ENCODE results near the gene SLC12A3.

SLC12A3 gene

DNA sequence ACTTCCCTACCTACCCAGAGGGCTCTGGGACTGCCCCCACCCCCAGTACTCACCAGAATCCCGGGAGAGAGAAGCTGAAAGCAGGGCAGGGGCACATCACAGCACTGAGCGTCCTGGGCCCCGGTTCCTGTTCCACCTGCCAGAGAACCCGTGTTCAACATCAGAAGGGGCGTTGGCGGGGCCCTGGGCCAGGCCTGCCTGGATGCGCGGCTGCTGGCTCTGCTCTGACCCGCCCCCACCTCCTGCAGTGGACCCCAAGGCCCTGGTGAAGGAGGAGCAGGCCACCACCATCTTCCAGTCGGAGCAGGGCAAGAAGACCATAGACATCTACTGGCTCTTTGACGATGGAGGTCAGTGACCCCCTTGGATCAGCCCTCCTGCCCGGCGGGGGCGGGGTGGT, 27.7 kb downstream of the SLC12A3 start:
- DNase-seq (ENCODE audit: low read depth), result no peak

DNA sequence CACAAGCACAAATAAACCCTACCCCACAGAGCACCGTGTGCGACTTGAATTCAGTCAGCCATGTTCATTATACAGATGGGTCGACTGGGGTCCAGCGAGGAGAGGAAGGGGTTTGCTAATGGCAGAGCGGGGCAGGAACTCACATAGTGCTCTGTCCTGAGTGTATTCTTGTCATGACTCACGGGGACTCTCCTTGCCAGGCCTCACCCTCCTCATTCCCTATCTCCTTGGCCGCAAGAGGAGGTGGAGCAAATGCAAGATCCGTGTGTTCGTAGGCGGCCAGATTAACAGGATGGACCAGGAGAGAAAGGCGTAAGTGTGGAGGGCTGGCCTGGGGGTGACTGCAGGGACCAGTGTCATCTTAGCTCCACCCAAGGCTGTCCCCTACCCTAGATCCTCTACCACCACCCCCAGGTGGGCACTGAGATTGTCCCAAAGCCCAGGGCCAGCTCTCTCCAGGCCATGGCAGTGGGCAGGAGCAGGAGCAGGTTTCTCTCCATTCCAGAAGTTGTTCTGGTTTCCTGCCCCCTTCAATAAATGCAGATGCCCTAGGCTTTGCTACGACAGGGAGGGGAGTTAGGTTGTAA, 29.4 kb downstream of the SLC12A3 start:
- DNase-seq (ENCODE audit: low read depth), result no peak

DNA sequence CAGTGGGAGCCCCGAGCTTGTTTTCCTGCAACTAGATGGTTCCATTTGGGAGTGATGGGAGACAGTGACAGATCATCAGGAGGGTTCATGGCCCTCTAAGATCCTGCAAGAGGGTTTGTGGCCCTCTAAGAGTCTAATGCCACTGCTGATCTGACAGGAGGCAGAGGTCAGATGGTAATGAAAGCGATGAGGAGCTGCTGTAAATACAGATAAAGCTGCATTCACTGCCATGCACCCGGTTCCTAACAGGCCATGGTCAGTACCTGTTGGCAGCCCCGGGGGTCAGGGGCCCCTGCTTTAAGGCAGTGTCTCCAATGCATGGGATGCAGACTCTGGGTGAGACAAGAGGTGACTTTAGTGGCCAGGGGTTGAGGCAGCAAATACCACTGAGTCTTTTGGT, 30.8 kb downstream of the SLC12A3 start:
- no peak for DNase-seq (ENCODE audit: low read depth)

DNA sequence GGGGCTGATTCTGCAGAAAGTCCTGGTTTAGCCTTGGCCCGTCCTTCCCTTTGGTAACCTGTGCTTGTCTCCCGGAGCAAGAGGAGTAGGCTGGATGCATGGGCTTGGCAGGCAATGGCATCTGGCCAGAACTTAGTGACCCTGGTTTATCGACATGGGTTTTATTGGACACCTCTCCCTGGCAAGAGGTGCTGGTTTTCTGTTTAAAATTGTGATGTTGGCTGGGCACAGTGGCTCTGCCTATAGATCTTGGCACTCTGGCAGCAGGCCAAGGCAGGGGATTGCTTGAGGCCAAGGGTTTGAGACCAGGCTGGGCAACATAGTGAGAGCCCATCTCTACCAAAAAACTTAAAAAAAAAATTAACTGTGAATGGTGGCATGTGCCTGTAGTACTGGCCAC, 31.2 kb downstream of the SLC12A3 start:
- no peak for DNase-seq (ENCODE audit: low read depth)

DNA sequence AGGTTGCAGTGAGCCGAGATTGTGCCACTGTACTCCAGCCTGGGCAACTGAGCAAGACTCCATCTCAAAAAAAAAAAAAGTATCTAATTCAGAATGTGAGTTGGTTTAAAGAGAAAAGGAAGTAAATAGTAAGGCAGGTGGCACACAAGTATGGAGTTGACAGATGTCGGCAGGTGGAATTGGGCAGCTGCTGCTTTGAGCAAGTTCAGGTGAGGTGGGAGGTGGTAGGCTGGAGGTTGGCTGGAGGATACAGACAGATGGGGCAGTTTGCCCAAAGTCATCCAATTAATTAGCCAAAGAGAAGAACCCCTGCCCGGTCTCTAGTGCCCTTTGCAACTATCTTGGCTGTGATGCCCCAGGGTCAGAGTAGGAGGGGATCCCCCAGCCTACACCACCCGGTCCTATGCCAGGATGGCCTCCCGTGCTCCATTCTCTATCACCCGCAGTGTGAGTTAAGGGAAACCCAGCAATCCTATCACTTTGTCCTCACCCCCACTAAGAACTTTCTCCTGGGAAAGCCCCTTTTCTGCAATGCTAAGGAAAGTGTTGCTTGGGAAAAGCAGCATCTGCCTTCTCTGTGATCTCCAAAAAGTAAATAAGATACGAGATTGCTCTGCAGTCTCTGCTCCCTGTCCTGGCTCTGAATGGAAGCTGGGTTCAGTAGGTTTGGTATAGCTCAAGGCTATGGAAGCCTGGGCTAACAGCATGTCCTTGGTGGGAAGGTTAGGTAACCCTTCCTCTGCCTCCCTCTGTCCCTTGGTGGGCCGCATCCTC, 32.2 kb downstream of the SLC12A3 start:
- DNase-seq (ENCODE audit: low read depth), result no peak

DNA sequence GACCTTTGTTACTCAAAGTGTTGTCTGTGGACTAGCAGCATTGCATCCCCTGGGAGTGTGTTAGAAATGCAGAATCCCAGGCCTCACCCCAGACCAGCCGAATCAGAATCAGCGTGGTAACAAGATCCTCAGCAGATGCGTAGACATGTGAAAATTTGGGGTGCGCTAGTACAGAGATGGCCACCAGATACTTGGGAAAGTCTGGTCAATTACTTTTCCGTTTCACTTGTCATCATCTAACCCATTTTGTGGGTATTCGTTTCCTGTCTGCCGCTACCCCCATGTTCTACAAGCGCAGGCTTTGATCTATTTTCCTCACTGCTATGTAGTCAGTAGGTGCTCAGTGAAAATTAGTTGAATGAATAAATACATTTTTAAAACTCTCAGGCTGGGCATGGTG, 33.8 kb downstream of the SLC12A3 start:
- DNase-seq (ENCODE audit: low read depth), result no peak

DNA sequence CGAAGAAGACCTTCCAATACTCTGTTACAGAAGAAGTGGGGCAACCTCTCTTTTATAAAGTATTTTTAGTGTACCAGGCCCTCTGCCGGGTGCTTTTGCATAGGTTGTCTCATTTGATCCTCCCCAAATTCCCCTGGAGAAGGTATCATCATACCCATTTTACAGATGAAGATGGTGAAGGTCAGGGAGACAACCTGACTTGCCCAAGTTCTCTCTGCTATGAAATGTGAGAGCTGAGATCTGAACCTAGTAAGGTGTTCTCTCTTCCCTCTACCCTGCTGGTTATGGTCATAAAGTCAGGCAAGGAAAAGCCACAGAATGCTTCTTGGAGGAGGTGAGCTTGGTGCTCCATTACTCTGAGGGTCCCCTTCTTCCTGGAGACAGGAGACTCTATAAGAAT, 38.9 kb downstream of the SLC12A3 start:
- no peak for DNase-seq (ENCODE audit: low read depth)

DNA sequence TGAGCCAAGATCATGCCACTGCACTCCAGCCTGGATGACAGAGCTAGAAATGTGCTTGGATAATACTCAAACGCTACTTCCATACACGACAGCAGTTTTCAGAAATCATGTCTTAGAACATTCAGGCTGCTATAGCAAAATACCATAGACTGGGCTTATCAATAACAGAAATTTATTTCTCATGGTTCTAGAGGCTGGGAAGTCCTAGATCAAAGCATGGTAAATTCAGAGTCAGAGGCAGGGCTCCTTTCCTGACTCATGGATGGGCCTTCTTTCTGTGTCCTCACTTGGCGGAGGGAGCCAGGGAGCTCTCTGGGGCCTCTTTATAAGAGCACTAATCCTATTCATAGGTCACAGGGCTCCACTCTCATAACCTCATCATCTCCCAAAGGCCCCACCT, 42.4 kb downstream of the SLC12A3 start:
- DNase-seq (ENCODE audit: low read depth), result no peak

DNA sequence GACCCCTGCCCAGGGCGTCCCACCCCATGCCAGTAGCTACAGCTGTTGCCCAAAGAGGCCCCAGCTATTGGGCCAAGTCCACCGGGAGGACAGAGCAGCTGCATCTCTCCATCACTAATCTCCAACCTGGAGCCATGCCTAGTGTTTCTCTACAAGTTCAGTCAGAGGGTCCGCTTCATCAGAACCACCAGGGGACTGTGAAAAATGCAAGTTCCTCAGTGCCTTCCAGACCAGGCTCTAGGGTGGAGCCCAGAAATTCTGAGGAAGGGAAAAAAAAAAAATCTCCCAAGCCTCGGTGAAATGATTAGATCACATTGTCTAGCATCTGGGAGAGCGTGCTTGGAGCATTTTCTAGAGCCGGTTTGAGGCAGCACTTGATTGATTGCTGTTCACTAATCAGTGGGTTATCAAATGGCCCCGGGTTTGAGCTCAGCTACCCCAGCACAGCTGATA, 44.5 kb downstream of the SLC12A3 start:
- no peak for DNase-seq (ENCODE audit: low read depth)

DNA sequence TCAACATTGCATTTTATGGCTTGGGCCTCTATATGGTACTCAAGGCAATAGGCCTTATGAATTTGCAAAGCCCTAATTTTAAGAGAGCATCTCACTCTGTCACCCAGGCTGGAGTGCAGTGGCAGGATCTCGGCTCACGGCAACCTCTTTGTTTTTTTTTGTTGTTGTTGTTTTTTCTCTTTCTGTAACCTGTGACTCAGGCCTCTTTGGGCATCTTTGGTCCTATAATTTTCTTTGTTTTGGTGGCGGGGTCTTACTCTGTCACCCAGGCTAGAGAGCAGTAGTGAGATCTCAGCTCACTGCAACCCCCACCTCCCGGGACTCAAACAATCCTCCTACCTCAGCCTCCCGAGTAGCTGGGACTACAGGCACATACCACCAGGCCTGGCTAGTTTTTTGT, 45.1 kb downstream of the SLC12A3 start:
- no peak for DNase-seq (ENCODE audit: low read depth)

DNA sequence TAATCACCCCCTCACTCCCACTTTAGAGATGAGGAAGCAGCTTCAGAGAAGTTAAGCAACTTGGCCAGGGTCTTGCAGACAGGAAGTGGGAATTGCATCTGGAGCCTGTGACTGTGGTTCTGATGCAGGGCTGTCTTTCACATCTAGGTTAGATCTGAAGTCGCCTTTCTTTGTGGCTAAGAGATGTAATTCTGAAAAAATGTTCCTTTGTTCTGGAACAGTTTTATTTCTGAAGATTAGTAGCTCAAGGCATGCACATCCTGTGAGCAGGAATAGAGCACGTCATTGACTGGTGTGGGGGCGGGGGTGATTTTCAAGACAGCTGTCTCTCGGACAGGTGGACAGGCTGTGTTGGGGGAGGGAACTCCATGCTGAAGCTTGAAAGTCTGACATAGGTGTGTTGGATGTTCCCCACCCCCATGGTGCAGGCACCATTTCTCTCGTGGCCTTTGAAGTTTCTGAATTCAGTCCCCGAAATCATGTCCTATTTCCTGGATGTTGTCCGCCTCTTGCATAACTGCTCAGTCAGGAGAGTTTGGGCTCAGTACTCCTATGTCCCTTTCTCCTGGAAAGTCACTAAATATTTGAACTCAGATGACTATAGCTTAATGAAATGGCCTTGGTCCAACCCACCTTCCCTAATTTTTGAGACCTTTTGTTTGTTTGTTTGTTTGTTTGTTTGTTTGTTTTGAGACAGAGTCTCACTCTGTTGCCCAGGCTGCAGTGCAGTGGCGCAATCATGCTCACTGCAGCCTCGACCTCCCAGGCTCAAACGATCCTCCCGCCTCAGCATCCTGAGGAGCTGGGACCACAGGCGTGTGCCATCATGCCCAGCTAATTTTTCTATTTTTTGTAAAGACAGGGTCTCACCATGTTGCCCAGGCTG, 45.9 kb downstream of the SLC12A3 start:
- DNase-seq (ENCODE audit: low read depth), result peak; percentile 33

DNA sequence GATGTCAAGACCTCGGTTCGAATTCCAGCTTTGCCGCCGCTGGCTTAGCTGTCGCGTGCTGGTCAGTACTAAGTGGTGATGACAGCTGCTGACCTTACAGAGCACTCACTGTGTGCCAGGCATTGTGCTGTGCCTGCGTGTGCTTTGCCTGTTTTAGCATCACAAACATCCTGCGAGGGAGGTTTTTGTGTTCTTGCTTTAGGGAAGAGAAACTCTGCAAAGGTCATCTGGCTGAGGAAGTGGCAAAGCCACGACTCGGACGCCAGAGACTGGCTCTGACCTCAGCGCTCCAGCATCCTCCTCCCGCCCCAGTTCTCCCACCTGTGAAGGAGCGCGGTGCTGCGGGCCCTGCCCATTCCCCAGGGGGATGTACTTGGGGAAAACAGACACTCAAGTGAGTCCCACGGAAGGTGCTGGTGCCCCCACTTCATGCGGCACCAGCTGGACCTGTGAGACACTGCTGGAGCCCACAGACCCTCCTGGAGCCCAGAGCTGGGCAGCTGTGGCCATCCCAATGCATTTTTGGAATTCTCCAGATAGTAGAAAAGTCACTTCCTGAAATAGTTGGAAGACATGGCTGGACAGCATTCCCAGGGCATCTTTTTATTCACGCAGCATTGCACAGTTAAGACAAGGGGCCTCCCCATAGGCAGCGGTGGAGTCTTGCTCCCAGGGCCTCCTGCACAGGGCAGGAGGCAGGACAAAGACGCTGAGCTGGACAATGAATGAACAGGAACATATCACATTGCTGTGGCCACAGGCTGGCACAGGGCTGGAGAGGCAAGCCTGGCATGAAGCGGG, 47.0 kb downstream of the SLC12A3 start:
- DNase-seq (ENCODE audit: low read depth), result no peak

DNA sequence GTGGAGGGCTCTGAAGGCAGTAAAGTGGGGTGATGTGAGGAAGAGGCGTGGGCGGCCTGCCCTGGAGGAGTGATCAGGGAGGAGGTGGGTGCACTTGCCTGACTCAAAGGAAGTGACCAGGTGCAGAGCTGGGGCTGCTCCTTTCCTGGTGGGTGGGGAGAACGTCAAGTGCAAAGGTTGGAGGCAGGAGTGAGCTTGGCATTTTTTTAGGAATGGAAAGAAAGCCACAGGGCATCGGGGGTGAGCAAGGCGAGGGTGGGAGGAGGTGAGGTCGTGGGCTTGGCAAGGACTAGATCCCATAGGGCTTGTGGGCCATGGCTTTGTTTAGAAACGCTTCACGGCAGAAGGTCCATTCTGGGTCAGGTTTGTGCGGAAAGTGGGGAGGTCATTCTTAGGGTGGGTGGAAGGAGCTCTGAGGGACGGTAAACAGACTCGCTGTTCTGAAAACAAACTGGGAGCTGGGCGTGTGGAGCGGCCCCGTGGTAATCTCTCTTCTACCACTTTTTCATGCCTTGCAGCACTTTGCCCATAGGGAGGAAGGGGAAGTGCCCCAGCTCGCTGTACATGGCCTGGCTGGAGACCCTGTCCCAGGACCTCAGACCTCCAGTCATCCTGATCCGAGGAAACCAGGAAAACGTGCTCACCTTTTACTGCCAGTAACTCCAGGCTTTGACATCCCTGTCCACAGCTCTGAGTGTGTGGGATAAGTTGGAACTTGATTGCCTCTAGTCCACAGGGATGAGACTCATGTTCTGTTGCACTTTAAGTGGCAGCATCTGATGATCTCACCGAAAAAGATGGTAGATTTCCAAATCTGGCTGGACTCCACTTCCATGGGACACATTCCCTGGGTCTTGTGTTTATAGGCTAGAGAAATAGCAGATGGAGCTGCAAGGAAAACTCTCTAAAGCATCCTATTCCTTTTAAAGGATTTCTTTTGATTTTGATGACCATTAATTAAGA, 48.0 kb downstream of the SLC12A3 start:
- DNase-seq (ENCODE audit: low read depth), result no peak

DNA sequence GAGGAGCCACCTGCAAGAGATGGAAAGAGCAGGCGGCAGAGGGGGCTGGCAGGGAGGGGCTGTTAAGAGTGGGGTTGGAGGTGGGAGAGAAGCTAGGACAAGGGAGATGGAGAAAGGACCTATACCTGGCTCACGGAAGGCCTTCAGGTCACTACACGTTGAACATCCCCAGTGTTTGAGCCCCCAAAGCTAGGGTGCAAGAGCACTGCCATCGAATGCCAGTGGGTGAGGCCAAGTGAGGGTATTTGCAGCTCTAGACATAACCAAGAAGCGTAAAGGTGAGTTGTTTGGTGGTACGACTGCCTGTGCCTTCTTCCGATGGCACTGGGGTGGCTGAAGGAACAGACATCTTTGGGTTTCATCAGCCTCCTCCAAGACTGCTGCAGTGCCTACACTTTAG, 49.9 kb downstream of the SLC12A3 start:
- no peak for DNase-seq (ENCODE audit: low read depth)

DNA sequence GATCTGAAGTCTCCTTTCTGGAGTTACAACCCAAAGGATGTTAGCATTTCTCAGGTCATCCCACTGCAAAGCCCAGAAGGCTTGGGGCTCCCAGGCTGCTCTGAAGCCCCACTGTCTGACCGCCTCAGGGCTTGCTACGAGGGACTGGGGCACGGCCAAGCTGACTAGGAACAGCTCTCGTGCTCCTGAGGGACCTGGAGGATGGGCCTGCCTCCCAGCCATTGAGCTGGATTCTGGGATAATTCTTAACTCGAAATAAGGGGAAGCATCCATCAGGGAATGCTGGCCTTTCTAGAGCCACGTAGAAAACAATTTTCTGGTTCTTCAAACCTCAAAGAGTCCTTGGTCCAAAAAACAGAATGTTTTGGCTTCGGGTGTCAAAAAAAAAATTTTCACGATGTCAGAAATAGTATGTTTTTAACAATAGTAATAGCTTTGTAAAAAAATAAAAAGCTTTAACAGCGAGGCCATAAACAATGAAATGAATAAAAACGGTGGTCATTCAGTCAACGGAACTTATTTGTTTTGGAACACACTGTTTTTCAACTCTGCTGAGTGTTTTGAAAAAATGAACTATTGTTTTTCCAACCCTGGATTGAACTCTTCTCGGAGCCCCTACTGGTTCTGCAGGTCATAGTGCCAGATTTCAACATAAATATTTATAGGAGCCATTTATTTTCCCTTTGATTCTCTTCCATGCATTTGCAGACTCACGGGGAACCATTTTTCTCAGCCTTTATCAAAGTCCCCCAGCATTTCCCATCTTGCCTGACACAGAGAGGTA, 50.5 kb downstream of the SLC12A3 start:
- DNase-seq (ENCODE audit: low read depth), result no peak

DNA sequence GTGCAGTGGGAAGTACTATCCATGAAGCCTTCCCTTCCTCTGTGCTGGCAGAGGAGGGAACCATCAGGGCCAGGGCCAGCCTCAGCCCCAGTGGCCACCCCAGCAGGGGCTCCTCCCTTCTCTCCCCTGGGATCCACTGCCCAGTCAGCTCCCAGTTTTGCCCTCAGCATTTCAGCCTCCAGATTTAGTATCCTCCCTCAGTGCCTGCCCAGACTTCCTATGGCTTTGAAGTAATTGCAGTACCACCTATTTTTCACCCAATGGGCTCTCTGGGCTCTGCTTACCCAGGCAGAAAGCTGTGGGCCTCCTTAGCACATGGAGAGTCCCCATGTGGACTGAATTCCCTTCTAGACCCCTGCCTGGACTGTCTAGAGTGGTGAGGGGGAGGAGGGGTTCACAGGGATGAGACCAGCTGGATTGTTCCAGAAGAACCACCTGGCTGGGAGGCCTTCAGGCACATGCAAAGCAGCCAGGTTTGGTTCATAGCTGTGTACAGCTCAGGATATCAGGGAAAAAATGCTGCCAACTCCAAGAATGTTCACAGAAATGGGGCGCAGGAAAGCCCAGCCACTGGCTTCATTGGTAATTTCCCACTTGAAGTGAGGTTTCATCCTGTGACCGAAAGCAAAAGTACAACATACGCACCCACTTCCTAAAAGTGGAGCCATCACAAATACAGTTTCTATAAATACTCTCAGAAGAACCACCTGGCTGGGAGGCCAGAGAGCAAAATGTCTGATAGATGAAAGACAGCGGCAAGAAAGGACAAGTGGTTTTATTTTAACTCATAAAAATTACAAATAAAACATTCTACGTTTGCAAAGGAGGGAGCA, 51.8 kb downstream of the SLC12A3 start:
- no peak for DNase-seq (ENCODE audit: low read depth)

DNA sequence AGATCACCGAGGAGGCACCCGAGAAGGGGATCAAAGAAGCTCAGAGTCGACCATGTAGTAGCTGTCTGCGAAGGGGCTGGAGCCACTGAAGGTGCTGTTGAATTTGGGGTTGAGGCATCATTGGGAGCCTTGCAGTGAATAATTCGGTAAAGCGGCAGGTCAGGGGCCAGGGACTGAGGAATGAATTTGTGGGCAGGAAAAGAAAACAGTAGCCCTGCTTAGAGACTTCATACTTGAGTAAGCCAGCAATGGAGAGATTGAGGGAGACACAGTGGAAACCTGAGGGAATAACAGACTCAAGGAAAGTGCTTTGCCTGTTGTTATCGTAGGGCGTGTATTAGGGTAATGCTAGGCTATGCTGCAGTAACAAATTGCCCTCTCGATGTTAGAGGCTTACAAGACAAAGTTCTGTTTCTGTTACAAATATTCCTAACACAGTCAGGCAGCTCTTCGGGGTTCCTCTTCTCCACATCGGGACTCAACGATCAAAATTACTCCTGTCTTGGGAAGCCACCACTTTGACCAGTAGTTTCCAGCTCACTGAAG, 53.5 kb downstream of the SLC12A3 start:
- no peak for DNase-seq (ENCODE audit: low read depth)

DNA sequence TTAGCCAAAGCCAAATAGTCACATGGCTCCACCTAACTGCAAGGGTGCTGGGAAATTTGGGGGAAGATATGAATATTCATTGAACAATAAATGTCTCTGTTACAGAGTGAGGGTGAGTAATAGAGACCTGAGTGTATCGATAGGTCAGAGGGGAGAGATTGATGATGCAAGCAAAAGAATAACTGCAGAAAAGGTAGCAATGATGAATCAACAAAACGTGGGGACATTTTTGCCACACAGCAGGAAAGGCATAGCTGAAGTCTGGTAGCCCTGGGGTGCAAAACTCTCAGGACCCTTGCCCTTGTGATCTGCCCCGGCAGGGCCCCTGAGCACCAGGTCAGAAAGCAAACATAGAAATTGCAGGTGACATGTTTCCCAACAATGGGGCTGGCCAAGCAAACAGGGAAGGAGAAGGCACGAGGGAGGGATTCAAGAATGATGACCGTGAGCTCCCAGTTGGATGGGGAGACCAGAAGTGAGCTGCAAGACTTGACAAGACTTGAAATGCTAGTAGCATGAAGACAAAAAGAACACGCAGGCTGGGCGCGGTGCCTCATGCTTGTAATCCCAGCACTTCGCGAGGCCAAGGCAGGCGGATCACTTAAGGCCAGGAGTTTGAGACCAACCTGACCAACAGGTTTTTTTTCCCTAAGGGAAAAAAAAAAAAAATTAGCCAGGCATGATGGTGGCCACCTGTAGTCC, 54.2 kb downstream of the SLC12A3 start:
- no peak for DNase-seq (ENCODE audit: low read depth)
